ENCODE measurements around the gene LRRC45.

Gene LRRC45

GRCh38 chr17:82020572-82021106, 2.5 kb upstream of the LRRC45 start:
- no peak for DNase-seq

- DNase-seq = peak; percentile 68 to 72
These were observed 1.8 kb upstream of the LRRC45 start for GRCh38 chr17:82021107-82021899.

DNA sequence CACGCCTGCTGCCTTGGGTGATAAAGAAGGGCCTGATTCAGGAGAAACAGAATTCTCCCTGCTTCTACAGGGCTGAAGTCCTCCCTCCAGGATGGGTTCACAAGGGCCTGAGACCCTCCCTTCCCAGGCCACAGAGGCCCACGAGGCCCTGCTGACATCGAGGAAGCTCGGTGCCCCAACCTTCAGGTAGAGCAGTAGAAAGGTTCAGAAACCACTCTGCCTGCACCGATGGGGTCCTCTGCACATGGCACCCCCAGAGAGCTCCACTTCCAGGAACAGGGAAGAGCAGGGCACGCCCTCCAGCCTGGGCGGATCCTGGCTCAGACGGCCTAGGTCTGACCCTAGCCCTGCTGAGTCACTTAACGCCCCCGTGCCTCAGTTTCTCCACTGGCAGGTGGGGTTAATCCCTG, 1.2 kb upstream of the LRRC45 start:
- DNase-seq = peak in 1 of 2 experiments; percentile 17

GRCh38 chr17:82022310-82022980, 660 bp upstream of the LRRC45 start, which contains the start of gene CENPX:
Gene CENPX (minus strand): TSS chr17:82022878. CDS start chr17:82022861, 17 bp downstream.
- DNase-seq = no peak

- peak; percentile 28 to 44 for DNase-seq
These were observed 539 bp downstream of the LRRC45 start for GRCh38 chr17:82023447-82024241.

DNA sequence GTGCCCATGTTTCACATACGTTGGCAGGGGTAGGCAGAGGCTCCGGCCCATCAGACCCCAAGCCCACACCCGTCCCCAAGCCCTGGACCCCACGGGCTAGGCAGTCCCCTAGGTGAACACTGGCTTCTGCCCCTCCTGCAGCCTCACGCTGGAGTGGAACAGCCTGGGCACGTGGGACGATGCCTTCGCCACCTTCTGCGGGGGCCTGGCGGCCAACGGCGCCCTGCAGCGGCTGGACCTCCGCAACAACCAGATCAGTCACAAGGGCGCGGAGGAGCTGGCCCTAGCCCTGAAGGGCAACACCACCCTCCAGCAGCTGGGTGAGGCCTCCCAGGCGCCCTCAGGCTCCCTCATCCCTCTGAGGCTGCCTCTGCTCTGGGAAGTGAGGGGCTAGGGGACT, 1.8 kb downstream of the LRRC45 start:
- no peak for DNase-seq

DNA sequence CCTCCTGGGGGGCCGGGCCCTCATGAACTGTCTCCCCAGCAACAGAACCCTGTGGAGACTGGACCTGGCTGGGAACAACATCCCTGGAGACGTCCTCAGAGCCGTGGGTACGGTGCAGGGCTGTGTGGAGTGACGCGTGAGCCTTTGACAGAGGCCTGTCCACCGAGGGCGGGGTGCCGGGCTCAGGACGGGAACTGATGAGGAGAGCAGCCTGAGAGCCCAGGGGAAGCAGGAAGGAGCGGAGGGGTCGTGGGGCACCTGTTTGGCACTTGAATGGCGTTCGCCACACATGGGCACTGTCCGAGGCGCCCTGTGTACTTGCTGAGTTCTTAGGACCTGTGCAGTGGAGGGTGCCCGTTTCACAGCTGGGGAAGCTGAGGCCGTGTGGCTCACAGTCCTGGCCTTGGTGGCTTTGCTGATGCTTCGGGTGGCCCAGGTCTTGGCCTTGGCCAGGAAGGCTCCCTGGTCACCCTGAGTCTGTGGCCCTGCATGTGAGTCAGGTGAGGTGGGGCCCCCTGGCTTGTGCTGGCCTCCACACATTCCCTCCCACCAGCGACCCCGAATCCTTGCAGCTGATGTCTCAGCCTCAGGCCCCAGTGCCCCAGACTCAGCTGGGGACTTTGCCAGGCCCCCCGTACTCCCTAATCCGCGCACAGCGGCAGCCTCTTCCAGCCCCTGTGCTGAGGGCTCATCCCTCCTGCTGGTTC, 2.4 kb downstream of the LRRC45 start:
- DNase-seq = no peak

DNA sequence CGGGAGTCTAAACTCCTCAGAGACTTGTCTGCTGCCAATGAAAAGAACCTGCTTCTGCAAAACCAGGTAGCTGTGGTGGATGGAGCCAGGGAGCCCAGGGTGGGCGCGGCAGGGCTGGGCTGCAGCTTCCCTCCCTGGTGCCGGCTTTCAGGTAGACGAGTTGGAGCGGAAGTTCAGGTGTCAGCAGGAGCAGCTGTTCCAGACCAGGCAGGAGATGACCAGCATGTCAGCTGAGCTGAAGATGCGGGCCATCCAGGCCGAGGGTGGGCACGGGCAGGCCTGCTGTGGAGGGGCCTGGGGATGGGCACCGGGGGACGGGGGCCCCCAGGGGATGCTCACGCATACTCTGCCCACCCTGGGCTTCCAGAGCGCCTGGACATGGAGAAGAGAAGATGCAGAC, 5.1 kb downstream of the LRRC45 start:
- no peak for DNase-seq

GRCh38 chr17:82028966-82029365, 5.9 kb downstream of the LRRC45 start:
- DNase-seq = no peak

GRCh38 chr17:82029391-82029790, 6.3 kb downstream of the LRRC45 start:
- no peak for DNase-seq

DNA sequence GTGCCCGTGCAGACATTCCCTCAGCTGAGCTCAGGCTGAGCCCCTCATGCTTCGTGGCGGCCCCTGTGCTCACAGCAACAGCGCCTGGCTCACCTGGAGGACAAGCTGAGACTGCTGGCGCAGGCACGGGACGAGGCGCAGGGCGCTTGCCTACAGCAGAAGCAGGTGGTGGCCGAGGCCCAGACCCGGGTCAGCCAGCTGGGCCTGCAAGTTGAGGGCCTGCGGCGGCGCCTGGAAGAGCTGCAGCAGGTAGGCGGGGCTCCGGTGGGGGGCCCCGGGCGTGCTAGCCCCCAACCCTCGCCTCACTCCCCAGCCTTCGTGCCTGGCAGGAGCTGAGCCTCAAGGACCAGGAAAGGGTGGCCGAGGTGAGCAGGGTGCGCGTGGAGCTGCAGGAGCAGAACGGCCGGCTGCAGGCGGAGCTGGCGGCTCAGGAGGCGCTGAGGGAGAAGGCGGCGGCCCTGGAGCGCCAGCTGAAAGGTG, 6.9 kb downstream of the LRRC45 start:
- DNase-seq = no peak

DNA sequence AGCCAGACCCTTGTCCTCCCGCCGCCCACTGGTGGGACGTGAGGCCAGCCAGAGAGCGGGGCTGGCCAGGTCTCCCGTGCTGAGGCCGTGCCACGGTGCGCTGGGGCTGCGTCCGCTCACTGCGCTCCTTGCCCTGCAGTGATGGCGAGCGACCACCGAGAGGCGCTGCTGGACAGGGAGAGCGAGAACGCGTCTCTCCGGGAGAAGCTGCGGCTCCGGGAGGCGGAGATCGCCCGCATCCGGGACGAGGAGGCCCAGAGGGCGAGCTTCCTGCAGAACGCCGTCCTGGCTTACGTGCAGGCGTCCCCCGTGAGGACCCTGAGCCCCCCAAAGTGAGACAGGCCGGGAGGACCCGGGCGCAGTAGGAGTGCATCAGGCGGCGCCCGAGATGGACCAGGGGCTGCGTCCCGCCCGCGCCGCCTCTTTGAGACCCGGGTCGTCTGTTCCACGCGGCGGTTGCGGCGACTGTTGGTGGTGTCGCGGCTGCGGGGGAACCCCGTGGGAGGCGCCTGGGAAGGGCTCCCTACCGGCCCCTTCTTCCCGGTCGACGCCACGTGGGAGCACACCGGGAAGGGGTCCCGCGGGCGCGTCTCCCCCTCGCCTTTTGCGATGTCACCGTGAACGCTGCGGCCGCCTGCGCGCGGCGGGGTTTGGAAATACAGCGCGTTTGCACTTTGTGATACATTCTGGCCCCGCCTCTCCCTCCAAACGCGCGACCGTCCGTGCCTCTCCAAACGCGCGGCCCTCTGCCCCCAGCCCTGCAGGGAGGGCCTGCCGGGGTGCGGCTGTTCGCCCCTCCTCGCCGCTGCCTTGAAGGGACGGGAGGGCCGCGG, 7.6 kb downstream of the LRRC45 start:
- peak; percentile 86 to 88 for DNase-seq

GRCh38 chr17:82031303-82031884, 8.3 kb downstream of the LRRC45 start, which contains the start of gene RAC3:
Gene RAC3 (plus strand): TSS chr17:82031678. CDS start chr17:82031762, 84 bp downstream.
- no peak for DNase-seq

DNA sequence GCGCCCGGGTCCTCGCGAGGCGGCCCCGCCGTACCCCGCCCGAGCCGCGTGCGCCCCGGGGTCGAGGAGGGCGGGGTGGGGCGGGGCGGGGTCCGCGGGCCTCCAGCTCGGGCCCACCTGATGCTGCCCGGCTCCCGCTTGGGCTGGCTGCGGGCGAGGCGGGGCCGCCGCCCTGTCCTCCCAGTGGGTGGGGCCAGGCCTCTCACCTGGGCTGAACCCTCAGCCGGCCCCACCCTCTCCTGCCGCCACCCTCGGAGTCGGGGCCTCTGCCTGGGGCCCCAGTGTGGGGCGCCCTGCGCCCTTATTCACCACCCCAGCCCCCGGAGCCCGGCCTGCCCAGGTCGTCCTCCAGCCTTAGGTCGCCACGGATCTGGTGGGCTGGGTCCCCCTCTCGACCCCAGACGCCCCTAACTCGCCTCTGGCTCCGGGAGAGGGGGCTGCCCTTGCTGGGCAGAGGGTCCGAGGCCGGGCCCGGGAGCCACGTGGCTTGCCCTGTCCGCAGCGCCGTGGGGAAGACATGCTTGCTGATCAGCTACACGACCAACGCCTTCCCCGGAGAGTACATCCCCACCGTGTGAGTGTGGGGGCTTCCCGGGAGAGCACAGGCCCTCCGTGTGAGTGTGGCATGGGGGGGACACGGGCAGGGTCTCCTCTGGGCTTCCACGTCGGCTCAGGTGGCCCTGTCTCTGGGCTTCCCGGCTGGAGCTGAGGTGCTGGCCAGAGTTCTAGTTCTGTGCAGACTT, 9.0 kb downstream of the LRRC45 start:
- DNase-seq = peak; percentile 58 to 64

DNA sequence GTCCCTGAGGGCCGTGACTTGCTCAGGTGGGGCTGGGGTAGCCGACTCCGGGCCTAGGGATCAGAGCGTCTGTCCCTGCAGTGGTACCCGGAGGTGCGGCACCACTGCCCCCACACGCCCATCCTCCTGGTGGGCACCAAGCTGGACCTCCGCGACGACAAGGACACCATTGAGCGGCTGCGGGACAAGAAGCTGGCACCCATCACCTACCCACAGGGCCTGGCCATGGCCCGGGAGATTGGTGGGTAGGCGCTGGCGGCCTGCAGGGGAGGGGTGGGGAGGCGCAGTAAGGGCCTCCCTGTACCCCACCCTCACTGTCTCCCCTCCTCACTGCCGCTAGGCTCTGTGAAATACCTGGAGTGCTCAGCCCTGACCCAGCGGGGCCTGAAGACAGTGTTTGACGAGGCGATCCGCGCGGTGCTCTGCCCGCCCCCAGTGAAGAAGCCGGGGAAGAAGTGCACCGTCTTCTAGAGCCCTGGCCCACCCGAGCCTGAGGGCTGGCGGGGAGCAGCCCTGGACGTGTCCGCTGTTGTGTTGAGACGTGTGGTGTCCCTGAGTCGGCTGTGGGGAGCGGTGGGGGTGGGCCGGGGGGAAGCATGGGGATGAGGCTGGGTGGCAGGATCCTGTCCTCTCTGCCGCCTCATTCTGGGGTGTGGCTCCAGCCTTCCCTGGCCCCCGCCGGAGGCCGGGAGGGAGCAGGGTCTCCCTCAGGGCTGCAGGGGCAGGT, 10.4 kb downstream of the LRRC45 start:
- no peak for DNase-seq

GRCh38 chr17:82034371-82035011, 11.4 kb downstream of the LRRC45 start:
- no peak for DNase-seq

GRCh38 chr17:82035488-82035887, 12.4 kb downstream of the LRRC45 start:
- DNase-seq = no peak

- no peak for DNase-seq
These were observed 13.0 kb downstream of the LRRC45 start for GRCh38 chr17:82035956-82036633.

Measured in activated CD4-positive, alpha-beta T cell treated with anti-CD3 and anti-CD28 coated beads, Interleukin-2, amount 50 U/mL, for 48 hours (primary cell).